Chondrocyte (in vitro differentiated cells): ENCODE results near the gene CBLL1. TPM values are rescaled to one million over a fixed set of nuclear protein-coding genes. Genes with fewer than 3 reads are reported as not detected.

Source experiments
- DNase-seq: peaks from one replicate; pipeline ENCODE4 v3.0.0; 2021; ENCODE audit warnings: mixed read lengths, low spot score
- H3K27ac Mint-ChIP-seq: one replicate; pipeline ENCODE4 v1.8.0; 2021; ENCODE audit warnings: mild to moderate bottlenecking, moderate library complexity, mixed read lengths; ENCODE audit not compliant: unreplicated experiment
- H3K27me3 Mint-ChIP-seq: 2 replicates; pipeline ENCODE4 v1.8.0; 2021; ENCODE audit warnings: low read depth, mixed read lengths
- H3K36me3 Mint-ChIP-seq: 2 replicates; pipeline ENCODE4 v1.8.0; 2021; ENCODE audit warnings: low read depth, mixed read lengths
- H3K4me1 Mint-ChIP-seq: 2 replicates; pipeline ENCODE4 v1.8.0; 2021; ENCODE audit warnings: low read depth, mild to moderate bottlenecking, mixed read lengths
- H3K4me3 Mint-ChIP-seq: one replicate; pipeline ENCODE4 v1.8.0; 2021; ENCODE audit warnings: mild to moderate bottlenecking, moderate library complexity, mixed read lengths; ENCODE audit not compliant: unreplicated experiment
- H3K9me3 Mint-ChIP-seq: 2 replicates; pipeline ENCODE4 v1.8.0; 2021; ENCODE audit warnings: low read depth, mixed read lengths
- total RNA-seq: library from RNA; stranded (reverse); gene quantifications from 3 replicates; pipeline ENCODE4 v1.2.1, GENCODE V29; 2021
- TF ChIP-seq, protein P1 (sequence below): fragments of 200-600 bp; sonication (generic); IDR thresholded peaks from 2 replicates; pipeline ENCODE4 v1.5.0; 2021; ENCODE audit warnings: antibody characterized with exemption, mild to moderate bottlenecking, moderate library complexity

Gene CBLL1
- total RNA-seq, 1 donor from 2014 or later = 17.4 TPM

DNA sequence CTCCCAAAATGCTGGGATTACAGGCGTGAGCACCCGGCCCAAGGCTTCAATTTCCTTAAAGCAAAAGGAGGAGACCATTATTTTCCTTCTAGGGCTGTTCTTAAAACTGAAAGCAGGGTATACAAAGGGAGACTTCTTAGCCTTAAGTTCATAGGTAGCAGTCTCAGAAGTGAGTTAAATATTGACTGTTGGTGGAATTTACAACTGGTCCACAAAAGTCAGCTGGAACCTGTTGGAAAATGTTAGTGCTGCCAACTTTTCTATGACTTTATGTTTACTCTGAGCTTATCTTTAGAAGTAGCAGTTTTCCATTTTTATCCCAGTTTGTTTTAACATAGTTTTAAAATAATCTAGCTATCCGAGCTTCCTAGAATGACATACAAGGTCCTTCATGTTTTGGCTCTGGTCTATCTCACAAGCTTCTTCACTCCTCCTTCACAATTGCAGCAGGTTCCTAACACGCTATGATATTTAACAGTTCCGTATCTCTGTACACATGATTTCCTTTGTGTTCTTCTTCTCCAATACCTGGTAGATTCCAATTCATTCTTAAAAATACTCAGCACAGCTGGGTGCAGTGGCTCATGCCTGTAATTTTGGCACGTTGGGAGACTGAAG, 55.8 kb downstream of the CBLL1 start:
- TF ChIP-seq, protein P1, sequence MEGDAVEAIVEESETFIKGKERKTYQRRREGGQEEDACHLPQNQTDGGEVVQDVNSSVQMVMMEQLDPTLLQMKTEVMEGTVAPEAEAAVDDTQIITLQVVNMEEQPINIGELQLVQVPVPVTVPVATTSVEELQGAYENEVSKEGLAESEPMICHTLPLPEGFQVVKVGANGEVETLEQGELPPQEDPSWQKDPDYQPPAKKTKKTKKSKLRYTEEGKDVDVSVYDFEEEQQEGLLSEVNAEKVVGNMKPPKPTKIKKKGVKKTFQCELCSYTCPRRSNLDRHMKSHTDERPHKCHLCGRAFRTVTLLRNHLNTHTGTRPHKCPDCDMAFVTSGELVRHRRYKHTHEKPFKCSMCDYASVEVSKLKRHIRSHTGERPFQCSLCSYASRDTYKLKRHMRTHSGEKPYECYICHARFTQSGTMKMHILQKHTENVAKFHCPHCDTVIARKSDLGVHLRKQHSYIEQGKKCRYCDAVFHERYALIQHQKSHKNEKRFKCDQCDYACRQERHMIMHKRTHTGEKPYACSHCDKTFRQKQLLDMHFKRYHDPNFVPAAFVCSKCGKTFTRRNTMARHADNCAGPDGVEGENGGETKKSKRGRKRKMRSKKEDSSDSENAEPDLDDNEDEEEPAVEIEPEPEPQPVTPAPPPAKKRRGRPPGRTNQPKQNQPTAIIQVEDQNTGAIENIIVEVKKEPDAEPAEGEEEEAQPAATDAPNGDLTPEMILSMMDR = no peak
- DNase-seq = no peak
- no peaks in the 10 kb centered on the region for H3K9me3 Mint-ChIP-seq
- H3K27me3 Mint-ChIP-seq = peaks cover 44% of the 10 kb centered on the region
- peaks cover 4% of the 10 kb centered on the region for H3K4me1 Mint-ChIP-seq
- H3K27ac Mint-ChIP-seq = no peak overlapping the region
- peaks cover 3% of the 10 kb centered on the region for H3K36me3 Mint-ChIP-seq
- H3K4me3 Mint-ChIP-seq = no peak overlapping the region

DNA sequence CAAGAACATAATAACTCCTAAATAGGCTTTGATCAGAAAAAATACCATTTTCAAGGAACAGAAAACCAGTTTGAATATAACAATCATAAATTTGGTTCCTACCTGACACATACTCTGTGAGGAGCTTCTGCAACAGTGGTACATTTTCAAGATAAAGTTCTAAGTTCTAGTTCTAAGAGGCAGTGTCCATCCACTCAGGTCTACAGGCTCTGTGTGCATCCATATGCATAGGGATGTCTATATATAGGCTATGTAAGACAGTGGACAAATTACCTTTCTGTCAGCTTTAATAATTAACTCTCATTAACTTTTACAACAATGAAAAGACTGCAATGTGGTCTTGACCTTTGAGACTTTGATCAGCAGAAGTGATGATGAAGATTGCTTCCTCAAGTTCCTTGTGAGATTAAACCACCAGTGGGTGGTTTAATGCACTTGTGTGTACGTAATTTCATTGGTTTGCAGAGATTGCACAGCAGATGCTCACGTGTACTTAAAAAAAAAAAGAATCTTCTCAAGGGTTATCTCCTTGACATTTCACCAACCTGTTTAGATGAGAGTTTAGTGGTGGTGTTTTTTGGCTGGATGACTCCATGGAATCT, 59.2 kb downstream of the CBLL1 start, which contains the start of gene SLC26A3:
Gene SLC26A3, minus strand, starts transcription at position 215 of the 602 bp plus-strand sequence. CDS start 8,714 bp downstream, outside the sequence.
- no peak for DNase-seq
- TF ChIP-seq, protein P1 = no peak
- no peaks in the 10 kb centered on the region for H3K9me3 Mint-ChIP-seq
- H3K36me3 Mint-ChIP-seq = peaks cover 3% of the 10 kb centered on the region
- H3K4me1 Mint-ChIP-seq = peaks cover 4% of the 10 kb centered on the region
- H3K27me3 Mint-ChIP-seq = peaks cover 35% of the 10 kb centered on the region
- no peak within 1 kb of the TSS for H3K27ac Mint-ChIP-seq
- H3K4me3 Mint-ChIP-seq = no peak within 1 kb of the TSS

DNA sequence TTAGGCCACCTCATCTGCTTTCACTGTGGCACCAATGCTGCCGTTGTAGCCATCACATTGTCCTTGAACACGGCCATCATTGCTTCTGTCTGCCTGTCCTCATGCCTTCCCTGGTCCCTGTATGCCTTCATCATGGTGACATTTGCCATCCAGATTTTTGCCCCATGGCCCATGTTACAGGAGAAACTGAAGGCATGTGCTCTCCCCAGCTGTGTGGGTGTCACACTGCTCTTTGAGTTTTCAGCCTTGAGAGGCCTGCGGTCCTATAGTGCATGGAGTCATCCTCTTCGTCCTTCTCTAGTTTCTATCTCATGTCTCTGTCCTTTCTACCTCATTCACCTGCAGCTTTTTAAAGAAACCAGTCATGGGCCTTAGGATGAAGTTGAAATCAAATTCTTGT, 65.2 kb downstream of the CBLL1 start:
- no peak overlapping the region for H3K27ac Mint-ChIP-seq
- H3K9me3 Mint-ChIP-seq = no peaks in the 10 kb centered on the region
- no peak overlapping the region for H3K4me3 Mint-ChIP-seq
- H3K27me3 Mint-ChIP-seq = peaks cover 7% of the 10 kb centered on the region
- H3K4me1 Mint-ChIP-seq = no peaks in the 10 kb centered on the region
- TF ChIP-seq, protein P1 = no peak
- H3K36me3 Mint-ChIP-seq = peaks cover 2% of the 10 kb centered on the region
- DNase-seq = no peak

DNA sequence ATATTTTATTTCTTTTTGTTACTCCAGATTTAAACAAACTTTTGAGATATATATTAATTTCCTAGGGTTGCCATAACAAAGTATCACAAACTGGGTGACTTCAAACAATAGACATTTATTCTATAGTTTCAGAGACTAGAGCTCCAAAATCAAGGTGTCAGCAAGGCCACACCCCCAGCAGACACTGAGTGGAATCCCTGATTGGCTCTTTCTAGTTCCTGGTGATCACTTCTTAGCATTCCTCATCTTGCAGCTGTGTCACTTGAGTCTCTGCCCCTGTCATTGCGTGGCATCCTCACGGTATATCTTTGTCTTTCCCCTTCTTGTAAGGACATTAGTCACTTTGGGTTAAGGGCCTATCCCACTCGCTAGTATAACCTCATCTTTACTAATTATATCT, 66.7 kb downstream of the CBLL1 start:
- Mint-ChIP-seq H3K4me3 (no peak overlapping the region), H3K27me3 (peaks cover 2% of the 10 kb centered on the region)

More for the DNA sequence above, 66.7 kb downstream of the CBLL1 start:
- Mint-ChIP-seq H3K36me3 (no peaks in the 10 kb centered on the region), H3K4me1 (peaks cover 4% of the 10 kb centered on the region), H3K9me3 (no peaks in the 10 kb centered on the region), H3K27ac (no peak overlapping the region)
- DNase-seq = no peak
- TF ChIP-seq, protein P1 = no peak

Other genes with a start within 250 kb of the CBLL1 start
- gene COG5, start 180.2 kb upstream of the CBLL1 start, total RNA-seq = 52.8 to 56.6 TPM (median 53.8 TPM) in 3 replicates
- gene DUS4L, start 180.2 kb upstream of the CBLL1 start, total RNA-seq = 4.6 to 8.8 TPM (median 4.9 TPM) in 3 replicates
- gene BCAP29, start 163.9 kb upstream of the CBLL1 start, total RNA-seq = 63.3 to 73.0 TPM (median 69.0 TPM) in 3 replicates
- 0.55 to 0.85 TPM (median 0.60 TPM) in 3 replicates for gene SLC26A4, start 83.3 kb upstream of the CBLL1 start, total RNA-seq
- not detected in 3 replicates for gene SLC26A3, start 59.1 kb downstream of the CBLL1 start, total RNA-seq
- 60.3 to 69.6 TPM (median 62.7 TPM) in 3 replicates for gene DLD, start 147.0 kb downstream of the CBLL1 start, total RNA-seq